DOHH2 (cell line): ENCODE data around the gene TUBA3C.

Experiments
- H3F3A ChIP-seq: fragments of 200-600 bp; sonication (generic), shearing (Covaris generic); 2 replicates; pipeline ENCODE4 v1.6.0; 2016; ENCODE audit warnings: antibody characterized with exemption, mild to moderate bottlenecking; ENCODE audit not compliant: control insufficient read depth, insufficient read depth
- H3K27ac ChIP-seq: fragments of 200-600 bp; sonication (generic); 2 replicates; pipeline ENCODE4 v1.5.1; 2014; ENCODE audit warnings: low read depth, mild to moderate bottlenecking, low read length, moderate library complexity
- H3K27me3 ChIP-seq: fragments of 200-600 bp; sonication (generic); 2 replicates; pipeline ENCODE4 v1.6.1; 2014; ENCODE audit warnings: mild to moderate bottlenecking, low read length, mixed read lengths; ENCODE audit not compliant: control insufficient read depth
- H3K36me3 ChIP-seq: fragments of 200-600 bp; sonication (generic); 2 replicates; pipeline ENCODE4 v1.6.1; 2014; ENCODE audit warnings: mild to moderate bottlenecking, low read length, moderate library complexity, mixed read lengths; ENCODE audit not compliant: control insufficient read depth
- H3K4me1 ChIP-seq: fragments of 200-600 bp; sonication (generic); 2 replicates; pipeline ENCODE4 v1.6.1; 2014; ENCODE audit warnings: mild to moderate bottlenecking, low read length, mixed read lengths; ENCODE audit not compliant: control insufficient read depth
- H3K4me2 ChIP-seq: fragments of 200-600 bp; sonication (generic); 2 replicates; pipeline ENCODE4 v1.6.0; 2014; ENCODE audit warnings: mild to moderate bottlenecking, low read length, moderate library complexity
- H3K4me3 ChIP-seq: fragments of 200-600 bp; sonication (generic); 2 replicates; pipeline ENCODE4 v1.5.1; 2014; ENCODE audit warnings: mild to moderate bottlenecking, low read length, mixed read lengths
- H3K79me2 ChIP-seq: fragments of 200-600 bp; sonication (generic); 2 replicates; pipeline ENCODE4 v1.6.1; 2014; ENCODE audit warnings: mild to moderate bottlenecking, low read length, mixed read lengths; ENCODE audit not compliant: control insufficient read depth
- H3K9me2 ChIP-seq: fragments of 200-600 bp; sonication (generic); replicated peaks from 2 replicates; pipeline ENCODE4 v1.6.1; 2014; ENCODE audit warnings: mild to moderate bottlenecking, low read length, mixed read lengths; ENCODE audit not compliant: control insufficient read depth
- H3K9me3 ChIP-seq: fragments of 200-600 bp; sonication (generic); 2 replicates; pipeline ENCODE4 v1.6.1; 2014; ENCODE audit warnings: antibody characterized with exemption, low read length, mixed read lengths; ENCODE audit not compliant: control insufficient read depth, insufficient read depth
- H4K20me1 ChIP-seq: fragments of 200-600 bp; sonication (generic); 2 replicates; pipeline ENCODE4 v1.6.0; 2014; ENCODE audit warnings: low read depth, mild to moderate bottlenecking, antibody characterized with exemption, low read length, moderate library complexity; ENCODE audit not compliant: control insufficient read depth, insufficient read depth
- CTCF ChIP-seq: fragments of 200-600 bp; sonication (generic); IDR thresholded peaks from one replicate; pipeline ENCODE4 v1.5.1; 2014; ENCODE audit warnings: antibody characterized with exemption, mild to moderate bottlenecking, low read depth, low read length; ENCODE audit not compliant: poor library complexity, severe bottlenecking
- EZH2phosphoT487 ChIP-seq: fragments of 200-600 bp; sonication (generic); IDR thresholded peaks from 2 replicates; pipeline ENCODE4 v1.6.1; 2017; ENCODE audit warnings: borderline replicate concordance, mild to moderate bottlenecking, antibody characterized with exemption, low read length, moderate library complexity, mixed read lengths

The TUBA3C gene

GRCh38 chr13:19183676-19184075 lies 2.1 kb upstream of the TUBA3C start:
- Histone ChIP-seq H3K27me3 (no peaks in the 10 kb centered on the region), H3K4me1 (no peaks in the 10 kb centered on the region), H3K4me2 (no peak overlapping the region), H3K9me2 (no peaks in the 10 kb centered on the region), H3K79me2 (no peaks in the 10 kb centered on the region), H3F3A (no peaks in the 10 kb centered on the region), H3K27ac (no peak overlapping the region), H4K20me1 (no peaks in the 10 kb centered on the region), H3K9me3 (peaks cover 6% of the 10 kb centered on the region; the same call in 1 of the 2 replicates), H3K36me3 (no peaks in the 10 kb centered on the region), H3K4me3 (no peak overlapping the region)
- TF ChIP-seq CTCF (no peak), EZH2phosphoT487 (no peak)

- H3K4me1 ChIP-seq = no peaks in the 10 kb centered on the region
- H3K27ac ChIP-seq = no peak overlapping the region
- H3K27me3 ChIP-seq = no peaks in the 10 kb centered on the region
- H3K9me2 ChIP-seq = no peaks in the 10 kb centered on the region
- no peaks in the 10 kb centered on the region for H3K79me2 ChIP-seq
- H4K20me1 ChIP-seq = no peaks in the 10 kb centered on the region
- no peaks in the 10 kb centered on the region for H3F3A ChIP-seq
- H3K4me3 ChIP-seq = no peak overlapping the region
- no peak overlapping the region for H3K4me2 ChIP-seq
- TF ChIP-seq EZH2phosphoT487 = no peak
- TF ChIP-seq CTCF = no peak
- peaks cover 6% of the 10 kb centered on the region; the same call in 1 of the 2 replicates for H3K9me3 ChIP-seq
- H3K36me3 ChIP-seq = no peaks in the 10 kb centered on the region
Observed at GRCh38 chr13:19182536-19182935, 912 bp upstream of the TUBA3C start.

GRCh38 chr13:19181021-19181620 lies 503 bp downstream of the TUBA3C start:
- Histone ChIP-seq H3K36me3 (no peaks in the 10 kb centered on the region), H3F3A (no peaks in the 10 kb centered on the region), H3K4me1 (no peaks in the 10 kb centered on the region), H3K27me3 (no peaks in the 10 kb centered on the region), H3K79me2 (no peaks in the 10 kb centered on the region), H3K9me3 (peaks cover 8% of the 10 kb centered on the region; the same call in 1 of the 2 replicates), H3K27ac (no peak overlapping the region), H3K4me2 (no peak overlapping the region), H3K9me2 (no peaks in the 10 kb centered on the region), H4K20me1 (no peaks in the 10 kb centered on the region), H3K4me3 (no peak overlapping the region)
- TF ChIP-seq CTCF = no peak
- TF ChIP-seq EZH2phosphoT487 = no peak
